ENCODE measurements around the gene VTI1A.

The VTI1A gene

DNA sequence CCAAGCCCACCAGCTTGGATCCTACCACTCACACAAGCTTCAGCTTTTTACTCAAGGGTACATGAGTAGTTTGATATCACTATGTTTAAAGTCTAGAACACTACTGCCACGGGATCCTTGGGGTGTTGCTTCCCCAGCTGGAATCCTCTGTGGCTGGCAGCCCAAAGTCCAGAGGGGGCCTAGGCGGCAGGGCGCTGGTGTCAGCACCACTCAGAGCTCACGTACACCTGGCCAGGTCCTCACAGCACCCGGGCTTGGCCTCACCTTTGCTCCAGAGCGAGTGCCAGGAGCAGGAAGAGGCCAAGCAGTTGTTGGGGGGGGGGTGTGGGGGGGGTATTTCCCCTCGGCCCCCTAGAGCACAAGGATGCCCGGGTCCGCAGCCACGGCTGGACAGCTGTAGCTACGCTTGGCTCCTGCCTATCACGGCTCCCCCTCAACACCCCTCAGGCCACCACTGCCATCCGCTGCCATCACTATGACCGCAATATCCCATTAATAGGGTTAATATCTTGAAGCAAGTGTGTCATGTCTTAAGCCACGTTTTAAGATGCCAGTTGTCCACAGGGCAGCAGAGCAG, 17.3 kb upstream of the VTI1A start:
- DNase-seq (ENCODE audit: extremely low spot score), result no peak
- ChIA-PET POLR2A (no interaction called here), CTCF (interaction anchor here (1.1 to 1.2 kb wide), 3 partner anchors 17 to 114 kb away, joined by 3 to 4 read pairs (median 3); partner anchors contain the start of genes VTI1A and ZDHHC6)
- no peak for TF ChIP-seq CTCF (IDR thresholded peaks at IDR 0.05; ENCODE audit: control extremely low read depth, extremely low read depth, low read depth, missing control alignments)

DNA sequence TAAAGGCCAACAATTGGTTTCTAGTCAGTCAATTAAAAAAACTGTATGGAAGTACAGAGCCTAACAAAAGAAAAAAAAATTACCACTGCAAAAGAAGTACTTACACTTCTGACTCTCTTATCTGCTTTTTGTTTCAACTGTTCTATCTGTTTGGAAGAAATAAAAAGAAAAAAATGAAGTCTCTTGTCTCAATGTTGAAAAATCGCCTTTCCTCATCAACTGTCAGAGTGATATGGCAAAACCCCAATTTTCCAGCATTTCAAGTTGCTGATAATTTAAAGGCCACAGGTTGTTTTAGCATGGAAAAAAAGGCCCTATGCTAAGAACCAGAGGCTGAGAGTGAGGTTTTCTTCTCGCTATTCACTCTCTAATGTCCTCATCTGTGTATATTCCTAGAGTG, 13.9 kb upstream of the VTI1A start:
- no peak for TF ChIP-seq CTCF (IDR thresholded peaks at IDR 0.05; ENCODE audit: control extremely low read depth, extremely low read depth, low read depth, missing control alignments)
- no peak for DNase-seq (ENCODE audit: extremely low spot score)
- ChIA-PET CTCF (interaction anchor here (1.4 to 2.4 kb wide), 3 partner anchors 8 to 39 kb away, joined by 6 to 12 read pairs (median 7); no protein-coding TSS in a partner anchor), POLR2A (no interaction called here)

GRCh38 chr10:112434988-112435619, 11.9 kb upstream of the VTI1A start:
- ChIA-PET POLR2A (no interaction called here), CTCF (interaction anchor here (0.8 to 3.8 kb wide), 25 partner anchors 8 to 316 kb away, joined by 3 to 15 read pairs (median 4); partner anchors contain the start of genes ACSL5, VTI1A and ZDHHC6)
- DNase-seq (ENCODE audit: extremely low spot score), result no peak
- TF ChIP-seq CTCF (IDR thresholded peaks at IDR 0.05; ENCODE audit: control extremely low read depth, extremely low read depth, low read depth, missing control alignments), result peak; percentile 39

- no peak for TF ChIP-seq CTCF (IDR thresholded peaks at IDR 0.05; ENCODE audit: control extremely low read depth, extremely low read depth, low read depth, missing control alignments)
- CTCF ChIA-PET, result interaction anchor here (1.0 kb wide), 1 partner anchor 10 kb away, joined by 3 read pairs; no protein-coding TSS in a partner anchor
- no peak for DNase-seq (ENCODE audit: extremely low spot score)
- POLR2A ChIA-PET, result no interaction called here
Observed at GRCh38 chr10:112438356-112438755, 8.7 kb upstream of the VTI1A start.

DNA sequence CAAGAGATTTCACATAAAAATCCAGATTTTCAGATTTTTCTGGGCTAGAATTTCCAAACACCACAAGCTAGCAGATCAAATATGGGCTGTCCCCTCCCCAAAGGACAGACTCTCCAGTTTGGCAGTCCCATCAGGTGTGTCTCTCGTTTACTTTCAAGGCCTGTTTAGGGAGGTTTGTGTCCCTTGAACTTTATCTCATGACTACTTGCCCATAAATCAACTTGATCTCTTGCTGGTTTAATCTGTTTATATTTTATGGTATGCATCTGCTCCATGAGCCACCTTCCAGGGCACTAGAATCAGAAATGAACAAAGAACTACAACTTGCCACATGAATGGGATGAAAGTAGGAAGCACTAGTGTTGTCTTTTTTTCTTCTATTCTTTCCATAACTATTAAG, 5.5 kb upstream of the VTI1A start:
- ChIA-PET POLR2A (no interaction called here), CTCF (interaction anchor here (1.5 to 1.9 kb wide), 2 partner anchors 8 to 9 kb away, joined by 6 read pairs; no protein-coding TSS in a partner anchor)
- DNase-seq (ENCODE audit: extremely low spot score), result no peak
- no peak for TF ChIP-seq CTCF (IDR thresholded peaks at IDR 0.05; ENCODE audit: control extremely low read depth, extremely low read depth, low read depth, missing control alignments)

GRCh38 chr10:112442063-112442462, 5.0 kb upstream of the VTI1A start:
- POLR2A ChIA-PET, result no interaction called here
- no peak for TF ChIP-seq CTCF (IDR thresholded peaks at IDR 0.05; ENCODE audit: control extremely low read depth, extremely low read depth, low read depth, missing control alignments)
- CTCF ChIA-PET, result interaction anchor here (1.0 to 2.8 kb wide), 2 partner anchors 29 to 54 kb away, joined by 3 to 12 read pairs; no protein-coding TSS in a partner anchor
- DNase-seq (ENCODE audit: extremely low spot score), result no peak
